Measurements from ENCODE around the gene C2orf49.
"Not testable (repeated sequence)": the region's sequence is repeated elsewhere in the genome, so short reads cannot be mapped to it uniquely, and the experiment has no call there.

C2orf49 gene

DNA sequence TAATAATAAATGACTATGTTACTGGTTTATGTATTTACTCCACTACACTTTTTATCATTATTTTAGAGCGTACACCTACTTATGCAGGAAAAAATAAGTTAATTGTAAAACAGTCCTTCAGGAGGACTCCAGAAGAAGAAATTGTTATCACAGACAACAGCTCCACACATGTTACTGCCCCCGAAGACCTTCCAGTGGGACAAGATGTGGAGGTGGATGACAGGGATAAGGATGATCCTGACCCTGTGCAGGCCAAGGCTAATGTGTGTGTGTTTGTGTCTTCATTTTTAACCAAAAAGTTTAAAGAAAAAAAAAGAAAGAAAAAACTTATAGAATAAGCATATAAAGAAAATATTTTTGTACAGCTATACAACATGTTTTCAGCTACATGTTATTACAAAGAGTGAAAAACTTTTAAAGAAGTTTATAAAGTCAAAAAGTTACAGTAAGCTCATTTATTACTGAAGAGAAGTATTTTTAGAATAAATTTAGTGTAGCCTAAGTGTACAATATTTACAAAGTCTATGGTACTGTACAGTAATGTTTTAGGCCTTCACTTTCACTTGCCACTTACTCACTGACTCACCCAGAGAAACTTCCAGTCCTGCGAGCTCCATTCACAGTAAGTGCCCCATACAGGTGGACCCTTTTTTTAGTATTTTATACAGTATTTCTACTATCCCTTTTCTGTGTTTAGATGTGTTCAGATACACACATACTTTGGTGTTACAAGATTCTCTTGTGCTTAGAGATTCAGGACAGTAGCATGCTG is 15.3 kb upstream of the C2orf49 start:
- no peak for DNase-seq (ENCODE audit: low read depth in 2 of 2)

DNA sequence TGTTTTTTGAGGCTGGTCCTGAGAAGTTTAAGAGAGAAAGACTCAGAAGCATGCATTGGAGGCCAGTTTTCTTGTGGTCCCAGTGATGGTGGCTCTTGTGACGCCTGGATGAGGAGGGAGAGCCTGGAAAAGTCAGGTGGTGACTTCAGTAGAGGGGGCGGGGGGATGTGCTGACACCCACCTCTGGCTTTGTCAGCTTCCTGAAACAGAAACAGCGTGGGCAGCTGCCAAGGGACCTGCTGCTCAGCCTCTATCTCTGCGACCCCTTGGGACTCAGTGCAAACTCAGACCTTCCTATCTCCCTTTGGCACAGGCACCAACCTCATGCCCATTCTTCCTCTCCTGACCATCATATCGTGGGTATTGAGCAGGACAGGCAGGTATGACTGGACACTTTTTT is 14.2 kb upstream of the C2orf49 start:
- DNase-seq (ENCODE audit: low read depth in 2 of 2), result no peak

DNA sequence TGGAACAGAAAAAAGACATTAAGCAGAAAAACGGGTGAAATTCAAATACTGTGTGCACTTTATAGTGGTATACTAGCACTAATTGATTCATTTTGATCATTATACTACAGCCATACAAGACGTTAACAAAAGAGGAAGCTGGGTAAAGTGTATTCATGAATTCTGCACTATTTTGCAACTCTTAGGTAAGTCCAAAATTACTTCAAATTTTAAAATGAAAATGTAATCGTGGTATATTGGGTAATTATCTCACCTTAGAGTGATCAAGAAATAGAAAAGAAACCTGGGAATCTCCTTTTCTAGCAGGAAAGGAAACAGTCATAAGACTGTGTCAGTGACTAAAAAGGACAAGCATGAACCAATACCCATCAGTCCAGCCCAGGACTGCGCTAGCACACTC is 13.2 kb upstream of the C2orf49 start:
- no peak for DNase-seq (ENCODE audit: low read depth in 2 of 2)

GRCh38 chr2:105324732-105325131 is 12.6 kb upstream of the C2orf49 start:
- DNase-seq (ENCODE audit: low read depth in 2 of 2), result no peak

DNA sequence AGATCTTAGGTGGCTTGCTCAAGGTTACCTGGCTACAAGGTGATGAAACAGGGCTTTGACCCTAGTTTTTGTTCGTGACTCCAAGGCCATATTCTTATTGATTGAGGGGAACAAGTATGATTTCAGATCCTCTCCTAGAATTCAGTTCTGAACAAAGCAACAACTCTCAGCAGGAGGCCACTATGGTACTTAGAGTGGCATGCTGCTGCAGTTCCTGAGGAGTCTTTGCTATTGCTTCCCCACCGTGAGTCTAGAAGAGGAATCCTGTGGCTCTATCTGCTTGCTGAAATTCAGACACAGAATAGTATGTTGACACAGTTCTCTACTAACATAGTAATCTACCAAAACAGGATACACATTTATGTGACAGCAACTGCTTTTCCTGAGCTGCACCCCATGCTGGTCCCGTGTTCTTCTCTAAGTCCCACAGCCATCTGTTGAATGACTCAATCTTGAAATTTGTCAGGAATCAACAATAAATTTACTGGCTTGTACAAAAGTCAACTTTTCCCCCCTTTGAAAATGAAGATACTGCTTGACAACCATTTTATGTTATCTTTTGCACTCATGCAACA is 11.9 kb upstream of the C2orf49 start:
- no peak for DNase-seq (ENCODE audit: low read depth in 2 of 2)

- not testable (repeated sequence) for DNase-seq (ENCODE audit: low read depth in 2 of 2)
These were observed 10.1 kb upstream of the C2orf49 start for GRCh38 chr2:105327271-105327670.

- DNase-seq (ENCODE audit: low read depth in 2 of 2), result no peak
These were observed 9.7 kb upstream of the C2orf49 start for GRCh38 chr2:105327690-105328089.

- DNase-seq (ENCODE audit: low read depth in 2 of 2), result no peak
These were observed 8.8 kb upstream of the C2orf49 start for GRCh38 chr2:105328281-105329196.

DNA sequence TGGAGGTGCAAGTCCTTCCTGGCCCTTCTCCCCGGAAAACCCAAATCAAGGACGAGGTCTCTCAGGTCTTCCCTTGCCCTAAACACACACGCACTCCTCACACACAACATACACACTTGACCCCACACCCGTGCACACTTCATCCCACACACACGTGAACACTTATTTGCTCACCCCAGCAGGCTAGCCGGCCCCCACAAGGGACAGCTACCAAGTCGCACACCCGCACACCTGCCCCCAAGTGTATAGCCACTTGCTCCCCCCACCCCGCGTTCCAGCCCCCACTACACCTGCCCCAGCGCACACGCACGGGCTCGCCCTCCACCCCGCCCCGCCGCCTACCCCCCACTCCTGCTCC is 8.2 kb upstream of the C2orf49 start:
- no peak for DNase-seq (ENCODE audit: low read depth in 2 of 2)

GRCh38 chr2:105329561-105330495 is 7.5 kb upstream of the C2orf49 start, which contains the start of gene TGFBRAP1:
Gene TGFBRAP1 (minus strand): TSS chr2:105329735. CDS start chr2:105308301, 21,434 bp downstream.
- no peak for DNase-seq (ENCODE audit: low read depth in 2 of 2)

GRCh38 chr2:105330681-105331375 is 6.5 kb upstream of the C2orf49 start:
- no peak for DNase-seq (ENCODE audit: low read depth in 2 of 2)

GRCh38 chr2:105334211-105334610 is 3.1 kb upstream of the C2orf49 start:
- DNase-seq (ENCODE audit: low read depth in 2 of 2), result no peak

DNA sequence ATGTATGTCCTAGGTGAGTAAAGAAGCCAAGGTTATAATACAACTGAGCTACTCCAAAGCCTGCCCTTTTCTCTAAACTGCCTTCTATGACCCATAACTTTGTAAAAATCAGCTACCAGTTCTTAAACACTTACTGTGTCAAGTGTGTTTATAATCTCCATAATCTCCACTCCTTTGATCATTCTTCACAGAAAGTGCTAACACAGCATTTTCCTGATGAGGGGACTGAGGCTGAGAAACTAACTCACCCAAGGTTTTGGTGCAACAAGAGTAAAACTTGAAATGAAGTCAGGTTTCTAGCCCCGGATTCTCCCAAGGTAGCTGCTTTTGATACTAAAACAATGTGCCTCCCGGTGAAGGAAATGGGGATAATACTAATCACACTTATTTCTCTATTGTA is 1.9 kb upstream of the C2orf49 start:
- no peak for DNase-seq (ENCODE audit: low read depth in 2 of 2)

DNA sequence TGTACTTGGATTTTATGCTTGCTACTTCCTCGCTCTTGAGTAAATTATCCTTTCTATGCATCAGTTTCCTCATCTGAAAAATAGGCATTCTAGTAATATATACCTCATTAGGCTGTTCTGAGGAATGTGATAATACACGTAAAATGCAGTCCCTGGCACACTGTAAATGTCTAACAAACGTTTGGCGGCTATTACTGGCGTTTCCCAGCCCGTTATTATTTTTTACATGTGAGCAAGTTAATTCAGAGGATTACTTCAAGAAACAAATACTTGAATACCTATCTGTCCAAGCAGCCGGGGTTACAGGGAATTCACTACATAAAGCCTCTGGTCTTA is 586 bp upstream of the C2orf49 start:
- DNase-seq (ENCODE audit: low read depth in 2 of 2), result no peak

DNA sequence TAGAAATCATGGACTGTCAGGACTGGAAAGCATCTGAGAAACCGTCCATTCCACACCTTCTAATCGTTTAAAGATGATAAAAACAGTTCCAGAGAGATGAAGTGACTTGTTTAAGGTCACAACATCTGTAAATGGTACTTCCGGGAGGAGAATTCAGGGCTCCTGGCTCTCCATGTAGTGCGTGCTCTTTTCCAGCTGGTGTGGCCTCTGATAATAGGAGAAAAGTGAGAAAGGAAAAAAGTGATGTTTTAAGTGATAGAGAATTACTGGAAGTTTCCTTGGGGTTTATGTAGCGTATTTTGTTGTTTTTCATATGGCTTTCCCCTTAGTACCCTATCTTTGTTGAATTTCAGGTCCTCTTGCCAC is 663 bp downstream of the C2orf49 start:
- DNase-seq (ENCODE audit: low read depth in 2 of 2), result no peak

DNA sequence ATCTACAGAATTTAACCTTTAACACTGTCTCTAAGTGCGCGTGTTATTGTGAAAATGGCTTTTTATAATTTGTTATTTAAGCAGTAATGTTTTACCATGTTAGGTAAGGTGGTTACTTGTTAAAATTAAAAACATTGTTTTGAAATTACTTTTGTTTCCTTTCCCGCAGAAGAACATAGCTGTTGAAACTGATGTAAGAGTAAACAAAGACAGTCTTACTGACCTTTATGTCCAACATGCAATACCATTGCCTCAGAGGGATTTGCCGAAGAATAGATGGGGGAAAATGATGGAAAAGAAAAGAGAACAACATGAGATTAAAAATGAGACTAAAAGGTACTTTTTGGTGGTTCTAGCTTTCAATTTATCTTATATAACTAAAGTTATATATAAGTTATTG is 2.1 kb downstream of the C2orf49 start:
- no peak for DNase-seq (ENCODE audit: low read depth in 2 of 2)

DNA sequence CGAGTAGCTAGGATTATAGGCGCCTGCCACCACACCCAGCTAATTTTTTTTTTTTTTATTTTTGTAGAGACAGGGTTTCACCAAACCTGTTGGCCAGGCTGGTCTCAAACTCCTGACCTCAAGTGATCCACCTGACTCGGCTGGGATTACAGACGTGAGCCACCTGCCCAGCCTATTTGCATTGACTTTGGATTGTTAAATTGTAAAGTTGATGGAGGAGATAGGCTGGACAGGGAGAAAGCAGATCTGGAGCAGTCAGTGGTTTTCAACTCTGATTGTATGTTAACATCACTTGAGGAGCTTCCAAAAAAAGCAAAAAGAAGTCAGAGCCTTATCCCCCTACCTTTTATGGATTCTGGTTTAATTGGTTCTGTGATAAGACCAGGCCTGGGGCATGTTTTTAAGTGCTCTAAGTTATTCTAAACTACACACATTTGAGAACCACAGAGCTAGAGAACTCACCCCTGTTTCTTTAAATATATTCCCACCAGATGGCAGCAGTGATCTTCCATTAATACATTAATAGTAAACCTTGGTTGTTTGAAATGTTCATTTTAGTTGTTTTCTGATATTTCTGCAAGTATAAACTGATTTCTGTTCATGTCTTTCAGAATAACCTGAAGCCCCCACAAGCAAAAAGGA is 7.5 kb downstream of the C2orf49 start:
- DNase-seq (ENCODE audit: low read depth in 2 of 2), result no peak

DNA sequence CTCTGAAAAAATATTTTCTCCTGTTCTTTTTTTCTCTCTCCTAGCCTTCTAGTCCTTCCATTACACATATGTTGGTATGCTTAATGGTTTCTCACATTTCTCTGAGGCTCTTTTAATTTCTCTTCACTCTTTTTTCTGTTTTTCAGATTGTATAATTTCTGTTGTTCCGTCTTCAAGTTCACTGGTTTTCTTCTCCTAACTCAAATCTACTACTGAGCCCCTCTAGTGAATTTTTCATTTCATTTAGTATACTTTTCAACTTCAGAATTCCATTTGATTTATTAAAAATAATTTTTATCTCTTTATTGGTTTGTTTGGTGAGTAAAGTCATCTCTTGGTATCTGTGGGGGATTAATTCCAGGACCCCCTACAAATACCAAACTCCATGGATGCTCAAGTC is 19.8 kb downstream of the C2orf49 start:
- no peak for DNase-seq (ENCODE audit: low read depth in 2 of 2)

DNA sequence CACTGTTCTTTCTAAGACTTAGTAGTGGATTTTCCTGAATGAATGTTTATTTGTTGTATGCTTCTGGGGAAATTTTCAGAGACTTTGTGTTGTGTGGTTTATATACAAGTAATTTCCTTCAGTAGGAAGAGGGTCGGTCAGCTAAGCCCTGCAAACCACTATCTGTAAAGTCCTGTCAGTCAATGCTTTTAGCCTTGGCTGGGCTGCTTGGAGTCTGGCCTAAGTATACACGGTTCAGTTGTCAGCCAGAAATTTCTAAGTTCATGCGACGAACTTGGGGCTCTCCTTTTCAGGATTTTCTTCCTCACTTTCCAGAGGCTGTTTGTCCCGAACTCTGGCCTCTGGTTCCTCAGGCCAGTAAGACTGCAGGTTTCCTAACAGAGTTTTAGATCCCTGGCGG is 21.3 kb downstream of the C2orf49 start:
- no peak for DNase-seq (ENCODE audit: low read depth in 2 of 2)

DNA sequence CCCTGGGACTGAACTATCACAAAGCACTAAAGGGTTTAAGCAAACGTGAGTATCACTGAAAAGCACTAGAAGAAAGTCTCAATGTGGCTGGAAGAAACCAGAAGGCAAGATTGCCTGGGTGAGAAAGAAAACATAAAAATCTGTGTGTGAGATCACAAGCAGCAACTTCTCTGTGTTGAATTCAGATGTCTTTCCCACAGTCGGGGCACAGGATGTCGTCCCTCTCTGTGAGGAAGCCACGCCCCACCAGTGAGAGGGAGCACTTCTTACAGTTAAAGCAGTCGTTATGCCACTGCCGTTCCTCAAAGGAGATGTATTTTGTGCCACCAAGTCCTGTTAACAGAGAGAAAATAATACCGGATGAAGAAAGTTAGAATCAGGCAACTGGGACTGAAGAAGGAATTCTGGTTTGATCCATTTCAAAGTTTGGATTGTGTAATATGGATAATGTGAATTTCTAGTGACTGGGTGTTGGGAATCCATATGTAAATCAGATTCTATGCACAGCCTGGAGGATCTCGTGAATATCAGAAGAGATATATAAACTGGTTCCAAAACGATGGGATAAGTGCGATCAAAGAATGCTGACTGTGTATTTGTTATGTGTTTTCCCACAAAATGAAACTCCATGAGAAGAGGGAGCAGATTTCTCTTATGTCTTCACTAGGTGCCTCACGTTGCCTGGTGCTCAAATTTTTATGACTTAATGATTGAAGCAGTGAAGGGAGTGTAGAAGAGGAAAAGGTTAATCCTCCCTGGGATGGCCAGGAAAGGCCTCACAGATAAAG is 24.0 kb downstream of the C2orf49 start:
- no peak for DNase-seq (ENCODE audit: low read depth in 2 of 2)

Measured in stimulated activated CD8-positive, alpha-beta memory T cell treated with anti-CD3 and anti-CD28 coated beads, Interleukin-7, amount 100 ng/mL, for 1 hour (primary cell).